Loucy (cell line): ENCODE results near the gene MYD88.

Experiments
- CTCF ChIP-seq: fragments of 200-600 bp; sonication (generic); conservative IDR thresholded peaks from 2 replicates; pipeline ENCODE4 v1.5.1; 2014; ENCODE audit warnings: mild to moderate bottlenecking, antibody characterized with exemption, low read length
- EZH2phosphoT487 ChIP-seq: fragments of 200-600 bp; IDR thresholded peaks from 2 replicates; pipeline ENCODE4 v1.6.1; 2018; ENCODE audit warnings: antibody characterized with exemption, mild to moderate bottlenecking, moderate library complexity, borderline replicate concordance

- TF ChIP-seq CTCF (no peak), EZH2phosphoT487 (no peak)
These were observed 15.7 kb upstream of the MYD88 start for GRCh38 chr3:38122712-38123290.
